NCI-H748 treated with DMSO at 0.1 percent for 48 hours (cell line): ENCODE measurements around the gene OR8D1.
"Not testable (repeated sequence)": the region's sequence is repeated elsewhere in the genome, so short reads cannot be mapped to it uniquely, and the experiment has no call there.

Experiments
- DNase-seq: peaks from one replicate; lab custom pipeline; 2025; lab: John Stamatoyannopoulos, UW

OR8D1 gene

GRCh38 chr11:124285610-124286344, 28.0 kb downstream of the OR8D1 start:
- DNase-seq = no peak

DNA sequence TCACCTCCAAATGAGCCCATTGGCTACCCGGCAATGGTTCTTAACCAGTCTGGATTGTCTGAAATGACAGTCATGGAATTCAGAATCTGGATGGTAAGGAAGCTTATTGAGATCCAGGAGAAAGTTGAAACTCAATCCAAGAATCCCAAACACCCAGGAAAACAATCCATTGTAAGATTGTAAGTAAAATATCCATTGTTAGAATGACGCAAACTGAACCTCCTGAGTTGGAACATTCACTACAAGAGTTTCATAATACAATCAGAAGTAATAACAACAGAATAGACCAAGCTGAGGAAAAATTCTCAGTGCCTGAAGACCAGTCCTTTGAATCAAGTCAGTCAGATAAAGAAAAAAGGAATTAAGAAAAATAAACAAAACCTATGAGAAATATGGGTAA, 35.5 kb downstream of the OR8D1 start:
- DNase-seq = no peak

- DNase-seq = no peak
Observed at GRCh38 chr11:124277804-124278203, 35.9 kb downstream of the OR8D1 start.

DNA sequence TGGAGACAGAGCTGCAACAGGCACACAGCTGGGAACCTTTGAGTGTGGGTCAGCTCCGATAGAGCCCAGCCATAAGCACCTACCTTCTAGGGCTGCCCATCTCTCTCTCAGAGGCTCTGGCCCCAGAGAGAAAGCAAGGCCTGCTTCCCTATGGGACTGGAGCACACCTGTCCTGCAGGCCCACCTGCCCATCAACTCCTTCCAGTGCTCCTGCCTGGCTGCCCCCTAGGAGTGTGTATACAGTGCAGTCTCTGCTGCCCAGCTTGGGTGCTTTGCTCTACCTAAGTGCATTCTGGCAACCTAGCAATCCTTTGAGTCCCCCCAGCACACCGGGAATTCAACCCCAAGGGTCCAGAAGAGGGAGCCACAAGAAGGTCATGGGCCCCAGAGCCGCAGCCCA, 36.5 kb downstream of the OR8D1 start:
- no peak for DNase-seq

- DNase-seq = no peak
Observed at GRCh38 chr11:124276081-124276480, 37.7 kb downstream of the OR8D1 start.

GRCh38 chr11:124274000-124274399, 39.7 kb downstream of the OR8D1 start:
- DNase-seq = no peak

DNA sequence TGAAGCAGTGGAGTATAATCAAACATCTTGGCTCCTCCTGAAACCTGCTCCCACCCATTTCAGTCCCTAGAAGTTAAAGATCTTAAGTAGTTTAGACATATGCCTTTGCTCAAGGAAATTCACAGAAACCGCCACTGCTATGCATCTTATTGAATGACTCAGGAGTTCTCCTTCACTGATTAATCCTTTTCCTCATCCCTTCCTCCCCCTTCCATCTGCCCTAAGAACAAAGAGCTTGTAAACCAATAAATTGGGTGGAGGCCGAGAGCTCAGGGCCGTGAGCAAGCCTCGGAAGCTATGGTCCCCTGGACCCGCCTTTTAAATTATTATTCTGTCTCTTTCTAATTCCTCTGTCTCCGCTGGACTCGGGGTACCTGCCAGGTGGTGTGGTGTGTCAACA, 42.9 kb downstream of the OR8D1 start:
- not testable (repeated sequence) for DNase-seq

DNA sequence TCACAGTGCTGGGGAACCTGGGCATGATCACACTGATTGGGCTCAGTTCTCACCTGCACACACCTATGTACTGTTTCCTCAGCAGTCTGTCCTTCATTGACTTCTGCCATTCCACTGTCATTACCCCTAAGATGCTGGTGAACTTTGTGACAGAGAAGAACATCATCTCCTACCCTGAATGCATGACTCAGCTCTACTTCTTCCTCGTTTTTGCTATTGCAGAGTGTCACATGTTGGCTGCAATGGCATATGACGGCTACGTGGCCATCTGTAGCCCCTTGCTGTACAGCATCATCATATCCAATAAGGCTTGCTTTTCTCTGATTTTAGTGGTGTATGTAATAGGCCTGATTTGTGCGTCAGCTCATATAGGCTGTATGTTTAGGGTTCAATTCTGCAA, 48.7 kb downstream of the OR8D1 start:
- DNase-seq = not testable (repeated sequence)

GRCh38 chr11:124256076-124256475, 57.7 kb downstream of the OR8D1 start, which contains the start of gene OR8G5:
Gene OR8G5, plus strand, starts transcription at chr11:124256376. Its CDS starts 8,556 bp downstream, at chr11:124264932.
- DNase-seq = no peak
